Loucy (cell line): ENCODE measurements around the gene SGK2.

Source experiments
- H2AFZ ChIP-seq: fragments of 200-600 bp; sonication (generic); 2 replicates; pipeline ENCODE4 v1.6.0; 2016; ENCODE audit warnings: antibody characterized with exemption, mild to moderate bottlenecking, low read length, moderate library complexity
- H3F3A ChIP-seq: fragments of 200-600 bp; 2 replicates; pipeline ENCODE4 v1.6.0; 2016; ENCODE audit warnings: antibody characterized with exemption, low read depth, mild to moderate bottlenecking
- H3K27me3 ChIP-seq: fragments of 200-600 bp; sonication (generic); 2 replicates; pipeline ENCODE4 v1.6.1; 2014; ENCODE audit warnings: low read length, mild to moderate bottlenecking; ENCODE audit not compliant: insufficient read depth, poor library complexity, severe bottlenecking
- H3K36me3 ChIP-seq: fragments of 200-600 bp; sonication (generic); 2 replicates; pipeline ENCODE4 v1.6.1; 2016; ENCODE audit warnings: low read length; ENCODE audit not compliant: insufficient read depth
- H3K4me1 ChIP-seq: fragments of 200-600 bp; sonication (generic); 2 replicates; pipeline ENCODE4 v1.5.1; 2014; ENCODE audit warnings: low read length, mild to moderate bottlenecking; ENCODE audit not compliant: insufficient read depth, poor library complexity, severe bottlenecking
- H3K4me2 ChIP-seq: fragments of 200-600 bp; sonication (generic); 2 replicates; pipeline ENCODE4 v1.6.0; 2014; ENCODE audit warnings: antibody characterized with exemption, low read length, low read depth, mild to moderate bottlenecking; ENCODE audit not compliant: poor library complexity, severe bottlenecking
- H3K4me3 ChIP-seq: fragments of 200-600 bp; sonication (generic); 2 replicates; pipeline ENCODE4 v1.5.1; 2014; ENCODE audit warnings: low read length, mild to moderate bottlenecking, mixed read lengths; ENCODE audit not compliant: poor library complexity, severe bottlenecking
- H3K79me2 ChIP-seq: fragments of 200-600 bp; sonication (generic); 2 replicates; pipeline ENCODE4 v1.6.1; 2014; ENCODE audit warnings: low read length; ENCODE audit not compliant: insufficient read depth
- H3K9ac ChIP-seq: fragments of 200-600 bp; sonication (generic); 2 replicates; pipeline ENCODE4 v1.6.0; 2014; ENCODE audit warnings: mild to moderate bottlenecking, low read depth, low read length, moderate library complexity; ENCODE audit not compliant: poor library complexity, severe bottlenecking
- H3K9me2 ChIP-seq: fragments of 200-600 bp; sonication (generic); replicated peaks from 2 replicates; pipeline ENCODE4 v1.6.1; 2016; ENCODE audit warnings: low read depth, low read length, mixed read lengths
- H3K9me3 ChIP-seq: fragments of 200-600 bp; sonication (generic); 2 replicates; pipeline ENCODE4 v1.6.1; 2014; ENCODE audit warnings: mild to moderate bottlenecking, antibody characterized with exemption, low read length, low read depth; ENCODE audit not compliant: insufficient read depth
- H4K20me1 ChIP-seq: fragments of 200-600 bp; sonication (generic); 2 replicates; pipeline ENCODE4 v1.6.0; 2014; ENCODE audit warnings: antibody characterized with exemption, low read length, mild to moderate bottlenecking; ENCODE audit not compliant: insufficient read depth, poor library complexity, severe bottlenecking
- EZH2phosphoT487 ChIP-seq: fragments of 200-600 bp; IDR thresholded peaks from 2 replicates; pipeline ENCODE4 v1.6.1; 2018; ENCODE audit warnings: antibody characterized with exemption, mild to moderate bottlenecking, moderate library complexity, borderline replicate concordance
- TF ChIP-seq, protein P1 (sequence below): fragments of 200-600 bp; sonication (generic); conservative IDR thresholded peaks from 2 replicates; pipeline ENCODE4 v1.5.1; 2014; ENCODE audit warnings: mild to moderate bottlenecking, antibody characterized with exemption, low read length

SGK2 gene

DNA sequence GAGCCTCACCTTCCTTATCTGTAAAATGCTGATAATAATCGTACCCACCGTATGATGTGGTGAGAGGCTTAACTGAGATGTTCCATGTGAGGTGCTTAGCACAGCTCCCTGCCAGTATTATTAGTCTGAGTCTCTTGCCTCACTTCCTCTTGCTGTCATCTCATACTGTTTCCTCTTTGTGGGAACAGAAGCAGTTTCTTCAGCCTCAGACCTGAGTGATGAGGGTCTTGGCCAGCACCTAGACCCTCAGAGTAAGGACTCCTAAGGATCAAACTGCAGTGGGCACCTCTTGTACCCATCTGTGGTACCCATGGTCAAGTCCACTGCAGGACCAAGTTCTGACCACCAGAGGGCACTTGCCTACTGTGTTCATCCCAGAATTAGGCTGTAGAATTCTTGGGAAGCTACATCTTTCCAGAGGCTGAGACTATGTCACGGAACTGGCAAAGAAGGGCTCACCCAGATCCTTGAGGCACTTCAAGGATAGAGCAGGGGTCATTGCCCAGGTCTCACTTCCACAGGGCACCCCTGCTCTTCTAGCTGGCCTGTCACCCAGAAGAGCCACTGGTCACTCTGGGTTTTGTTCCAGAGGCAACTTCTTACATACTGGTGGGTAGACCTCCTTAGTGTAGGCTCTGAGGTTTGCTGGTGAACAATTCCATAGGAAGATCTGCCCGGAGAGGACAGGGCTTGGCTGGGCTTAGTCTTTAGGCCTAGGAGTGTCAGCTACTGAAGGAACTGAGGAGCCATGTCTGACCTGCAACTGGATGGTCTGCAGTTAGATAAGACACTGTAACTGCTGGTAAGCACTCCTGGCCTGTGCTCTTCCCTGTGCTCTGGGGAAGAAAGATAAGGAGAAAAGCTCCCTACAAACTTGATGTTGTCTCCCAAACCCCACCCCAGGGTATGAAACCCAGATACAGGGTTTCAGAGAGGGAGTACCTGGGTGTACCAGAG is 20.6 kb upstream of the SGK2 start:
- Histone ChIP-seq H3K79me2 (no peaks in the 10 kb centered on the region), H3K4me2 (no peak overlapping the region)

DNA sequence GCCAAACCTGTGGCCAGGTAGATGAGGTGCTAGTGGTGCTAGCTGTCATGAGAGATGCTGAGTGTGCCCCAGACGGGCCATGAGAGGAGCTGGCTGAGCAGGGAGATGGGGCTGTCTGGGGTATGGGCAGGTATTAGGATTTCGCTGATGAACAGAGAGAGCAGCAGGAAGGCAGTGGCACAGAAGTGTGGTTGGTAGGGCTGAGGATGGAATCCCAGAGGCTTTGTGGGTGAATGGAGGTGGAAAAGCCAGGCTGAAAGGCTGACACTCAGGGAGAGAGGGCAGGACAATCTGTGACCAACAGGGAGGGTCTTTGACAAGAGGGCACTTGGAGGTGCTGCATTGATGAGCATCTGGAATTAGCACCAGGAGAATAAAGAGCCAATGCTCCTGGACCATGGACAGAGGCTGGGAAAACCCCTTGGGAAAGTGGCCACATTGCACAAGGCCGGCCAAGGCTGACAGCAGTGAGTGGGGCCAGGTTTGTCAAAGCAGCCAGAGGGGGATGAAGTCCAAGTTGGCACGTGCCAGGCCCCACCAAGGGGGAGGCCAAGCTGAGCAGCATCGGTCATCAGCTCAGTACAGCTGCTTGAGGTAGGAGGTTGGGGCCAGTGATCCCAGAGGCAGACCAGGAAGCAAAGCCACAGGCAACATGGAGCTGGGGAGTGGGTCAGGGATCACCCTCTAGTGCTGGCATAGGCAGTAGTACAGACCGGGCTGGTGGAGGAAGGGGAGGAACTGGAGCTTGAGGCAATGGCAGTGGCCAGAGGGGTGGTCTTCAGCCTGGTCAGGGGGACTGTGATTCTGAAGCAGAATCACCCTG is 19.7 kb upstream of the SGK2 start:
- Histone ChIP-seq H3K4me3 (no peak overlapping the region), H3K9me2 (no peaks in the 10 kb centered on the region), H2AFZ (no peak overlapping the region), H3K9me3 (no peaks in the 10 kb centered on the region), H3K36me3 (no peaks in the 10 kb centered on the region; the same call in 1 of the 2 replicates), H3F3A (no peaks in the 10 kb centered on the region), H3K79me2 (no peaks in the 10 kb centered on the region), H3K4me2 (no peak overlapping the region), H3K4me1 (no peaks in the 10 kb centered on the region), H3K27me3 (no peaks in the 10 kb centered on the region), H3K9ac (no peak overlapping the region), H4K20me1 (no peaks in the 10 kb centered on the region)
- TF ChIP-seq, protein P1, sequence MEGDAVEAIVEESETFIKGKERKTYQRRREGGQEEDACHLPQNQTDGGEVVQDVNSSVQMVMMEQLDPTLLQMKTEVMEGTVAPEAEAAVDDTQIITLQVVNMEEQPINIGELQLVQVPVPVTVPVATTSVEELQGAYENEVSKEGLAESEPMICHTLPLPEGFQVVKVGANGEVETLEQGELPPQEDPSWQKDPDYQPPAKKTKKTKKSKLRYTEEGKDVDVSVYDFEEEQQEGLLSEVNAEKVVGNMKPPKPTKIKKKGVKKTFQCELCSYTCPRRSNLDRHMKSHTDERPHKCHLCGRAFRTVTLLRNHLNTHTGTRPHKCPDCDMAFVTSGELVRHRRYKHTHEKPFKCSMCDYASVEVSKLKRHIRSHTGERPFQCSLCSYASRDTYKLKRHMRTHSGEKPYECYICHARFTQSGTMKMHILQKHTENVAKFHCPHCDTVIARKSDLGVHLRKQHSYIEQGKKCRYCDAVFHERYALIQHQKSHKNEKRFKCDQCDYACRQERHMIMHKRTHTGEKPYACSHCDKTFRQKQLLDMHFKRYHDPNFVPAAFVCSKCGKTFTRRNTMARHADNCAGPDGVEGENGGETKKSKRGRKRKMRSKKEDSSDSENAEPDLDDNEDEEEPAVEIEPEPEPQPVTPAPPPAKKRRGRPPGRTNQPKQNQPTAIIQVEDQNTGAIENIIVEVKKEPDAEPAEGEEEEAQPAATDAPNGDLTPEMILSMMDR: no peak
- no peak for TF ChIP-seq EZH2phosphoT487

More for the DNA sequence above, 20.6 kb upstream of the SGK2 start:
- Histone ChIP-seq H3K4me3 (no peak overlapping the region), H3K9ac (no peak overlapping the region), H3F3A (no peaks in the 10 kb centered on the region), H3K36me3 (no peaks in the 10 kb centered on the region; the same call in 1 of the 2 replicates), H3K9me2 (no peaks in the 10 kb centered on the region), H3K9me3 (no peaks in the 10 kb centered on the region), H3K4me1 (no peaks in the 10 kb centered on the region), H4K20me1 (no peaks in the 10 kb centered on the region), H3K27me3 (no peaks in the 10 kb centered on the region), H2AFZ (no peak overlapping the region)
- TF ChIP-seq EZH2phosphoT487: no peak
- TF ChIP-seq, protein P1: peak; percentile 98

DNA sequence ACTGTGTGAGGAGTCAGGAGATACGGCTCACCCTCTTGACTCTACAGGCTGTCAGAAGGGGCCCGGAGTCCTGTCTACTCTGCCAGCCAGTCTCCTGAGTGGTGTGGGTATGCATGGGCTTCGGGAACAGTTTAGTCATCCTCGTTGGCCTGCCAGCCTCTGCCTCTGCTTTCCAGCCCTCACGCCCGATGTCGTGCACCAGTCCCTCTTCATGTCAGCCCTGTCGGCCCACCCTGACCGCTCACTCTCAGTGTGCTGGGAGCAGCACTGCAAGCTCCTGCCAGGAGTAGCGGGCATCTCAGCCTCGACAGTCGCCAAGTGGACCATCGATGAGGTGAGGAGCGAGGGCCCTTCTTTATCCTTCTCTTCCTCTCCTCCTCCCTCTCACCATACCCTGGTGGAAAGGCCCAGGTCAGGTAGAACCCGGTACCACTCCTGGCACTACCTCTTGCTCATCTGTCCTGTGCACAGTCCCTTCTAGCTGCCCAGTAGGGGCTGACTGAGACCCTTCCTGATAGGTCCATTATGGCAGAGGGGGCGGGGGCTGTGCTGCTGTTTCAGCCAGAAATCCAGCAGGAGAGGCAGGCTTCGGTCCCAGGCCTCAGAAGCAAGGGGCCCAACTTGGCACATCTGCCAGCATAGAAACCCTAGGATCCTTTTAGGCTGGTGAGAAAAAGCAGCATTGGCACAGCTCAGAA is 18.7 kb upstream of the SGK2 start:
- Histone ChIP-seq H3K4me1 (no peaks in the 10 kb centered on the region), H2AFZ (no peak overlapping the region), H3K27me3 (no peaks in the 10 kb centered on the region)

More for the DNA sequence above, 18.7 kb upstream of the SGK2 start:
- no peaks in the 10 kb centered on the region for H4K20me1 ChIP-seq
- no peaks in the 10 kb centered on the region for H3K9me2 ChIP-seq
- H3K4me3 ChIP-seq: no peak overlapping the region
- no peak overlapping the region for H3K4me2 ChIP-seq
- H3F3A ChIP-seq: no peaks in the 10 kb centered on the region
- no peaks in the 10 kb centered on the region; the same call in 1 of the 2 replicates for H3K36me3 ChIP-seq
- no peak for TF ChIP-seq EZH2phosphoT487
- TF ChIP-seq, protein P1: no peak
- H3K9ac ChIP-seq: no peak overlapping the region
- no peaks in the 10 kb centered on the region for H3K9me3 ChIP-seq
- no peaks in the 10 kb centered on the region for H3K79me2 ChIP-seq
